ENCODE measurements around the gene SGIP1.

DNA sequence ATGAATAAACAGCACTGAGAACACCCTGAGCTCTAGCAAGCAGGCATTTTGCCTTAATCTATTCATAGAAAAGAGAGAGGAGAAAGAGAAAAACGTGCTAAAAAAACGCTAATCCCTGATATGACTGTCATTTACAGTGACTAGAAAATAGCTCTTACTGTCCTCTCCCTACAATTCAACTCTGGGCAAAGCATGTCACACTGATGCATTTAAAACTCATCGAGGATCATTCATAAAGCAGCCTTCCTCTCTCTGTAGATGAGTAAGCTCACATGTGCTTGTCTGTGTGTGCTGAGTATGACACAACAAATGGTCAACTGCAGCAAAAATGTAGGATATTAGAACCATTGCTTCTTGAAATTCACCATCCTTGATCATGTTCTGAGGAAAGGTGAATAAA is 109.0 kb downstream of the SGIP1 start:
- no peak for TF ChIP-seq POLR2A (IDR thresholded peaks at IDR 0.05)
- TF ChIP-seq, protein P1, sequence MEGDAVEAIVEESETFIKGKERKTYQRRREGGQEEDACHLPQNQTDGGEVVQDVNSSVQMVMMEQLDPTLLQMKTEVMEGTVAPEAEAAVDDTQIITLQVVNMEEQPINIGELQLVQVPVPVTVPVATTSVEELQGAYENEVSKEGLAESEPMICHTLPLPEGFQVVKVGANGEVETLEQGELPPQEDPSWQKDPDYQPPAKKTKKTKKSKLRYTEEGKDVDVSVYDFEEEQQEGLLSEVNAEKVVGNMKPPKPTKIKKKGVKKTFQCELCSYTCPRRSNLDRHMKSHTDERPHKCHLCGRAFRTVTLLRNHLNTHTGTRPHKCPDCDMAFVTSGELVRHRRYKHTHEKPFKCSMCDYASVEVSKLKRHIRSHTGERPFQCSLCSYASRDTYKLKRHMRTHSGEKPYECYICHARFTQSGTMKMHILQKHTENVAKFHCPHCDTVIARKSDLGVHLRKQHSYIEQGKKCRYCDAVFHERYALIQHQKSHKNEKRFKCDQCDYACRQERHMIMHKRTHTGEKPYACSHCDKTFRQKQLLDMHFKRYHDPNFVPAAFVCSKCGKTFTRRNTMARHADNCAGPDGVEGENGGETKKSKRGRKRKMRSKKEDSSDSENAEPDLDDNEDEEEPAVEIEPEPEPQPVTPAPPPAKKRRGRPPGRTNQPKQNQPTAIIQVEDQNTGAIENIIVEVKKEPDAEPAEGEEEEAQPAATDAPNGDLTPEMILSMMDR (IDR thresholded peaks at IDR 0.05) = no peak
- TF ChIP-seq EP300 (IDR thresholded peaks at IDR 0.05) = no peak
